Stimulated activated CD4-positive, alpha-beta T cell treated with anti-CD3 and anti-CD28 coated beads, Interleukin-12 subunit alpha, Interleukin-12 subunit beta, amount 100 ng/mL, for 24 hours (primary cell): Measurements from ENCODE around the gene SARDH.
"Not testable (repeated sequence)": the region's sequence is repeated elsewhere in the genome, so short reads cannot be mapped to it uniquely, and the experiment has no call there.

Source experiments
- DNase-seq, 2 experiments: peaks; one replicate each; pipeline ENCODE4 v3.0.0-alpha.2; 2020; ENCODE audit warnings: low read depth in 2 of 2

The SARDH gene

DNA sequence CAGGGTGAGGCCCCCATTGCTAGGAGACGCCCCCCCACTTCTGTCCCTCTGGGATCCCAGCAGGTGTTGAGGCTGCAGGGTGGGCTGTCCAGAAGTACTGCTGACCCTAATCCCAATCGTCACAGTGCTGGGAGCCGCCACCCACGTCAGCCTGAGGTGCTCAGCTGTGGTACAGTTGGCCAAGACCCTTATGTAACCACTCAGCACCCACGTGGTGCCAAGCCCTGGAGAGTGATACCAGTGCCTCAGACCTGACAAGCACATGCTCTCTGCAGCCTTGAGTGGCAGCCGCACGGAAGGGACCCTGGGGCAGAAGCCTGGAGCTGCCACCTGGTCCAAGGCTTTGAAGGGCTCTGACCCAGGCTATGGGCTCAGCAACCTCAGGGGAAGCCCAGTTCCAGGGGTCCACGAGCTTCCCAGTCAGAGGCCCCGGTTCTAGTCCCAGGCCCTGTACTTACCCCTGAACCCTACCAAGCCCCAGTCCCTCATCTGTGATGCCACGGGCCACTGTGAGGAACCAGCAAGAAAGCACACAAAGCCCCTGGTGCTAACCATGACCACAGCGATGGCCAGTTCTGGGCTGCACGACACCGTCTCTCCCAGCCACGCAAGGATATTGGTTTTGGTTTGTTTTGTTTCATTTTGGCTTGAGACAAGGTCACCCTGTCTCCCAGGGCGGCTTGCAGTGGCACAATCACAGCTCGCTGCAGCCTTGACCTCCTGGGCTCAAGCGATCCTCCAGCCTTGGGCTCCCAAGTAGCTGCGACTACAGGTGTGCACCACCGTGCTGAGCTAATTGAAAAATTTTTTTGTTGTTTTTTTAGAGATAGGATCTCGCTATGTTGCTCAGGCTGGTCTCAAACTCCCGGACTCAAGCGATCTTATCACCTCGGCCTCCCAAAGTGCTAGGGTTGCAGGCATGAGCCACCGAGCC is 51.2 kb downstream of the SARDH start:
- DNase-seq: no peak

DNA sequence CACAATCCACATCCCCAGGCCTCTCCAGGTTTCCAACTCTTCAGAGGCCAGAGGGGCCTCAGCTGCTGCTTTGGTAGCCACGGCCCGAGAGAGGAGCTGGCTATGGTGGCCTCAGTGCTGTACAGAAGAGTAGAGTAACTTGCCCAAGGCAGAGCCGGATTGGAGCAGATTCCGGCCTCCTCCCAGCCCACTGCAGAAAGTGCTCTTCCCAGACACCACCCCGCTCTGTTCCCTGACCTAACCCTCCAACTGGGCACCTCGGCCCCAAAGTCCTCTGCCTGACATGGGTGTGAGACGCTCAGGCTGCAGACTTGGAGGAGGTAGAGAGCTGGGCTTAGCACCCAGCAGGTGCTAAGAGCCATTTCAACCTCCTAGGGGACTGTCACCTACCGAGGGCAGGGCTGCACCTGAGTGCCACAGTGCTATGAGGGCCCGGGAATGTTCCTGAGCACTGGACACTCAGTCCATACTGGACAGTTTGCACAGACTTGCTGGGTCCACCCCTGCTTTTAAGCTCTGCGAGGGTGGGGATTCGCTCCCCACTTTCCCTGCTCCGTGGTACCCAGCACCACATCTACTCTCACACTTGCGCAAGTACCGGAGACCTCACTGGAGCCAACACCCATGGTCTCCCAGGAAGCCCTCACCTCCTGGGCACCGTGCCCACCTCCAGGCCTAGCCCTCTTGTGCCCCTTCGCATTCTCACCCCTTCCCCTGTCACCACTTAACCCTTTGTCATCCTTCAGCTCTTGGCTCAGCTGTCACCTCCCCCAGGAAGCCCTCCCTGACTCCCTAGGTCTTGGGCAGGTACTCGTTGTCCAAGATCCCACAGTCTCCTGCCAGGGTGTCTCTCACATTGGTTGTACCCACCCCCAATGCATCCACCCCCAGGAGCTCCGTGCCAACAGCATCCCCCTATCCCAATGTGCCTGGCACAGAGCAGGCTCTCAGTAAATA is 52.2 kb downstream of the SARDH start:
- no peak for DNase-seq

DNA sequence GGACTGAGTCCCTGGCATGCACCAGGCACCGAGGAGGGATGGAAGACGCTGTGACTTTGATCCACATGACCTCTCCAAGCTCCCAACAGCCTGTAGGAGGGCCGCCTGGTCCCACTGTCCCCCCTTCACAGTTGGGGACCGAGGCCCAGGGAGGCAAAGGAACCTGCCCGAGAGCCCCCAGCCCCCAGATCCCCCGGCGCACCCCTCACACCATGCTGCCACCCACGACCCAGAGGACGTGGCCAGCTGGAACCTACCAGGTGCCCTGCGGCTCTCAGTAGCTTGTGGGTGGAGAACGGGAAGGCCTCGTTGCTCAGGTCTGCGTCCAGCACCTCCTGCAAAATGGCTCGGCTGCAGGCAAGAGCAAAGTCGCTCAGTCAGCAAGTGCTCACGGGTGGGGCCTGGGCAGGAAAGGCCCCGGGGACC is 53.2 kb downstream of the SARDH start:
- no peak for DNase-seq

DNA sequence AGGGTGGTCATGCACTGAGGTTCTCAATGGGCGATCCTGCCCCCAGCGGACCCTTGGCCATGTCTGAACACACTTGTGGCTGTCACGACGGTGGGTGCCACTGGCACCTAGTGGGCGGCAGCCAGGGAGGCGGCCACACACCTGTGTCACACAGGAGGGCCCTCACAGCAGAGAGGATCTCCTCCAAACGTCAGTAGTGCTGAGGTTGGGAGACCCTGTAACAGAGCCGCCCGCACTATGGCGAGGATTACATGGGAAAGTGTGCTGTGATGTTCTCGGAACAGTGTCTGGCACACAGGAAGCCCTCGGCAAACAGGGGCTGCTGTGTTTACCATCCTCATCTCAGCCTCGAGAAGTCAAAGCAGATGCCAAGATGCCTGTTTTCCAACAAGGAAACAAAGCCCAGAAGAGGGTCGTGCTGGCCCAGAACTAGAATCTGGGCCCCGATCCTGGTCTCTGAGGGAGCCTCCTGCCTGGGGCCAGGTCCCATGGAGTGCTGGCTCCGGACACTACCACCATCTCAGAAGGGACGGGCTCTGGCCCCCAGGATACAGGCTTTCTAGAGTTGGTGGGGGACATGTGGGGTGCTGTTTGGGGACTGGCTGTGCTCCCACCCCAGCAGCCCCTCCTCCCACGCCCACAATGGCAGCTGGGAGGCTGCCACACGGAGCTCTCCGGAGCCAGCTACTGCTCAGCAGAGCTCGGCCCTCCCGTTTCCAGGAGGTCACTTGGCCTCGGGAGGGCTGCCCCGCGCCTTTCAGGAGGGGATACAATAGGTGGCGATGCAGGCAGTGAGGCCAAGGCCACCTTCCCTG is 53.8 kb downstream of the SARDH start:
- no peak for DNase-seq

DNA sequence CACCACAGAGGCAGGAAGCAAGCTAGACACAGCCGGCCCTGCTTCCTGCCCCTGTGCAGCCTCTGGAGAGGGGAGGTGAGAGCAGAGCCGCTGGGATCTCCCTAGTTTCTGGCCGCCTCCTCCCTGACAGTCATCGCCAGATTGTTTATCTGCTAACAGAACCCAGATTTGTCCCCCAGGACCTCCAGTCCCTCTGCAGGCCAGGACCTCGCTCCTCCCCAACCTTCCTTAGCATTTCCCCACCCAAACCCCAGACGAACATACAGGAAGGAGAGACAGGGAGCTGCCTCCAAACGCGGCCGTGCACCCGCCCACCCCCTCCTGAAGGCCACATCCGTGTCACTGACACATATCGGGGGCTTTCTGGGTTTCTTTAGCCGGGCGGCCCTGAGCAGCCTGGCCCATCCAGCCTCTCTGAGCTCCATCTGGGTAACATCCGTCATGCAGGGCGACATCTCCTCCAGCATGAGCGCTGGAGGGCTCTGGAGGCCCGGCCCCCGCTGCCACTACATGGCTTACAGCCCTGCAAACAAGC is 54.5 kb downstream of the SARDH start:
- DNase-seq: peak in 1 of 2 experiments; percentile 34

DNA sequence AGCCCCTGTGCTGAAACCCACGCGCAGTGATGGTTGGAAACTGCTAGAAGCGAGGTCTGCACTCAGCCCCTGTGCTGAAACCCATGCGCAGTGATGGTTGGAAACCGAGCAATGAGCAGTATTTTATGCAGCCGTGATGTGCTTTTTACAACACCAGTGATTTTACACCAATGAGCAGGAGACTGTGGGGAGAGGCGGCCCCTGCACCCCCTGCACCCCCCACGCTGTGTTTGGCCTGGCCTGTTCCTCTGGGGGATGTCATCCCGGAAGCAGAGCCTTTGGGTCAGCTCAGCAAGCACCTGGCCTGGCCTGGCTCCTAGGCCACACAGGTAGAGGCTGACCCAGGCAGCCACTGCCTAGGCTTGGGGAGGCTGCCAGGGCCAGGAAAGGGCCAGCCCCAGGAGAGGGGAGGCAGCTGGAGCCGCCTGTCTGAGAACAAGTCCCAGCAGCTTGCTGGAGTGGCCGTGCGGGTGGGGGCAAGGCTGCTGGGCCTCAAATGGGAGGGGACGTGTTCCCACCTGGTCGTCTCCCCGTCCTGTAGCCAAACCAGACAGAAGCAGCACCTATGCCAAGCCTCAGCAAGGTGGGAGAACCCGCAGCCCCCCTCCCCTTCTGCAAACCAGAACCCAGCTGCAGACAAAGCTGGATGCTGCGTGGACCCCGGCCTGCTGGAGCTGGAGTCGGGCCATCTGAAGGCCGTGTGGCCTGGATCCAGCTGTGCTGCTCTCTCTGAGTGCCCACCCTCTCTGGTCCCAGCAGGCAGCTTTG is 55.1 kb downstream of the SARDH start:
- DNase-seq: no peak

DNA sequence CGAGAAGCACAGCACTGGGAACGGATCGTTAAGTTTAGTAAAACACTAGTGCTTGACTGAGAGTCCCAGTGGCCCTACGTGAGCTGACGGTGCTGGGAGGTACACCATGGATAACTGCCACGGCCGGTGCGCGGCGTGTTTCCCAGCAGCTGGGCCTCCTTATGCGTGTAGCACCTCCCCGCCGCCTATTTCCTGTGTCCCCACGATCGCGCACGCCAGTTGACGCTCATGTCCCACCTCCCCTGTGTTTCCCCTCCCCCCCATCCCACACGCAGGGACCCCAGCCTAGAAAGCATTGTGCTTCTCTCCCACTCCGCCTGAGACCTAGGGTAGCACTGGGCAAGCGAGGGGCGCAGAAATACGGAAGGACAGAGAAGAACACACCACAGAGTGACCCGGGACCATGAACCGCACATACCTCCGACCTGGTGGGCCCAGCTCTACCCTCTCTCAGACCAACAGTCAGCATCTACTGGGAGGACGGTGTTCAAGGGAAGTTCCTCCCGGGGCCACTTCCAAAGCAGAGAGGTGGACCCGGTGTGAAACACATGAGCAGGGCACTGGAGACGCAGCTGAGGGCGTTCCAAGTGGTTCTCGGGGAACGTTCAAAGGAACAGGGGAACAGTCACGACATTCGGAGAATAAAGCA is 56.4 kb downstream of the SARDH start:
- no peak for DNase-seq

DNA sequence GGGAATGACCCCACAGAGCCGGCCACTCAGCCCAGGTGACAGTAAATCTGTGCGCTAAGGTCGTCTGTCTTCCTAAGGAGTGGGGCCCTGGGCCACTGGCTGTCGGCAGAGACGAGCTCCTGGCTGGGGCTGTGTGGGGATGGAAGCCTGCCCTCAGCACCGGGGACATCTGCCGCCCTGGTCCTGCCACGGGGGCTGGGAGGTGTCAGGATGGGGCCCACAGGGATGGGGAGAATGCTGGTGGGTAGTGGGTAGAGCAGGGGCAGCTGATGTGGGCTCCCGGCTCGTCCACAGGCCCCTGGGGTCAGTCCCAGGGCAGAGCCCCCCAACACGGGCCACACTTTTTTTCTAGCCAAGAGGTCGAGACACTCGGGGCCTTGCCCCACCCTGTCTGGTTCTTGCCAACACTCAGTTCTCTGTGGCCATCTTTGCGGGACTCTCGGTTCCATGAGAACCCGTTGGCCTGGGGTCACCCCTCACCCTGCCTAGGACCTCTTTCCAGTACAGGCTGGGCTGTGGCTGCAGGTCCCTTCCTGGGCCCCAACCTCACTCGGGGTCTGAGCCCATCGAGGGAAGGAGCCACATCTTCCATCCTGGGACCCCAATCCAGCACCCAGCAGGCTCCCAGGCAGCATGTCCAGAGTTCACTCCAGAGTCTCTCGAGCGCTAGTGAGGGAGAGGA is 57.0 kb downstream of the SARDH start:
- no peak for DNase-seq

DNA sequence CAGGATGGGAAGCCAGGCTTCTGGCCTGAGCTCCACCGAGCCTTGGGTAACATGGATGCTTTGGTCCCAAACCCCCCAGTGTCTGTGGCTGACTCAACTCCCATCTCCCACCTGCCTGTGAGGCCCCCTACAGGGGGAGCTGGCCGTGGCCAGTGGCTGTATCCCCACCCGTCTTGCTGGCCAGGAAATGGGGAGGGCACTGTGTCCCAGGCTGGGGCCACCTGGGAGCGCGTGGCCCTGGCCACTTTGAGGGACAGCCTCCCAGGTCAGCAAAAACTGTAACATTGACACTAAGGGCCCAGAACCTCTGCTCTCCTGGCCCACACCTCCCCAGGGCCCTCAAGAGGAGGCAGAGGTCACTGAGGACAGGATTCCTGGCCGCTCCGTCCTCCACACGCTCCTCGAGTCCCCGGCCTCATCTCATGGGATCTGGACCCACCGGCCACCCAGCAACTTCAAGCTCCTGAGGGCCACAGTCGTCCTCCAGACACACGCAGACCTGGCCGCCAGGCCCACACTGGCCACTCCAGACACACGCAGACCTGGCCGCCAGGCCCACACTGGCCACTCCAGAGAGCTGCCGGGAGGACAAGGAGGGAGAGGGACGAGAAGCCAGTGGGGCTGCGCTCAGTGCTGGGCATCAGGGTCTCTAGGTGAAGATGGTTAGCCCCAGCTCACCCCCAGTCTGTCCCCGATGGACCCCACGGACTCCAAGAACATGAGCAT is 57.7 kb downstream of the SARDH start:
- no peak for DNase-seq

DNA sequence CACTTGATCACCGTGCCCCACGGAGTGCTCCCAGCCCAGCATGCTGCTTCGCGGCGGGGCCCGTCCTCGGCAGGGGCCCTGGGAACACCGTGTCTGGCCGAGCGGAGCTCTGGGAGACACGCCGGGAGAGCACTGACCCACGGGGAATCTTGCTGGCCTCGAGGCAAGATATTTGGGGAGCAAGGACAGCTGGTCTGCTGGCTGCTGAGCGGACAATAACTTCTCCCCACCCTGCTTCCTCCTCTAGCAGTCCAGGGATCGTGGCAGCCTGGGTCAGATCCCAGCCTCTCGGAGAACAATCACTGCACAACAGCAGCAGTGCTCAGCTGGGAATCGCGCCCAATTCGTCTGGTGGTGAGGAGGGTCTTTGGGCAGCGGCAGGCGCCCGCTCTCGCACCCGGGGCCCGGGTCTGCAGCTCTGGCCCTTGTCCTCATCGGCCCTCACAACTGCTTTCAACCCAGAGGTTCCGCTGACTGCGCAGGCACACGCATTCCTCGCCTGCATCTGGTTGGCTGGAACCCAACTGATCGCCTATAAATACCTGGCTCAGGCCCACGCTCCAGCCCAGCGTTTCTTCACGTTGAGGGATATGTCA is 58.6 kb downstream of the SARDH start:
- DNase-seq: no peak

DNA sequence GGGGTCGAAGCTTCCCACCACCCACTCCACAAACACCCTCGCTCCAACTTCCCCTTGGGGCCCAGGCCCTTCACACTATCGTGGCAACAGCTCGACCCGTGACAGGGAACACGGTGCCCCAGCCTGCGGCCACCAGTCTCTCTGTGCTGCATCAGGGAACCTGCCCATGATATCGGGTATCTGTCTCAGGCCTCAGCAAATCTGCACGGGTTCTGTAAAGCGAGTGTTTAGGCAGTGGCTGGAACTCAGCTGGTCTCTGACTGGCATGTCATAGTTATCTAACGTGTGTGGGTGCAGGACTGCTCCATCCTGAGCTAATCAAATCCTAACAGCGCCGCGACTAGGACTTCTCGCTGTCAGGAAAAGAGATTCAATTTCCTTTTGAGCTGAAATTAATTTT is 59.1 kb downstream of the SARDH start:
- DNase-seq: no peak

DNA sequence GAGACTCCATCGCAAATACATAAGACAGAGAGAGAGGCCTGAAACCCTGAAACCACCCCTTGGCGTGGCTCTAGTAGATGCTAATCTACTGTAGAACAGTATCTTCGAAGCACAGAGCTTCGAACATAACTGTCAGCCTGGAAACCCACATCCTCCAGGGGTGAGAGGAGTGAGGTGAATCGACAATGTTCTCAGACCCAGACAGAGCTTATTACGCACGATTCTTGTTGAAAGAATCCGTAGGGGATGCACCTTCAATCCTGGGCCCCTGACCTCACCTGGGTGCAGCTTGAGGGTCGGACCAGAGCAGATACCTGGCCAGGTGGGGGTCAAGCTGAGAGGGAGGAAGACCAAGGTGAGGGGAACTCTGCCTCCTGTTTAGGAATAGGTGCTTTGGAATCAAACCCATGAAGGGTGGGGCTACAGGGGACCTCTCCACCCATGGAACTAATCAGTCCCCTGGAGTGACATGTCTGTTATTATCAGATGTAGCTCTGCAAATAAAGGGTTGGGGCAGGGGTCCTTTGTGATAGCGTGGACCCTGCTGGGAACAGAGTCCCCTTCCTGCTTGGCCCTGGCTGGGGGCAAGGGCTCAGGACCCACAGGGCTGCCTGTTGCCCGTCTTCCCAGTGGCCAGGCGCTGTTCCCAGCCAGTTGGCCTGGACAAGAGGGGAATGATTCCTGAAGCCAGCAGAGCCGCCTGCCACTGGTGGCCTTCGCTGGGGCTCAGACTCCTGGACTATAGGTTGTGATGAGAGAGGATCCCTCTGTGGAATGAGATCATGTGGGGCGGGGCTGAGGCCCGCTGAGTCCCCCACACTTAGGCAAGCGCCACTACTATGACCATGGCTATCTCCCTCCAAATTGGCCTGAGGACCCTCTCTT is 60.8 kb downstream of the SARDH start:
- no peak for DNase-seq

DNA sequence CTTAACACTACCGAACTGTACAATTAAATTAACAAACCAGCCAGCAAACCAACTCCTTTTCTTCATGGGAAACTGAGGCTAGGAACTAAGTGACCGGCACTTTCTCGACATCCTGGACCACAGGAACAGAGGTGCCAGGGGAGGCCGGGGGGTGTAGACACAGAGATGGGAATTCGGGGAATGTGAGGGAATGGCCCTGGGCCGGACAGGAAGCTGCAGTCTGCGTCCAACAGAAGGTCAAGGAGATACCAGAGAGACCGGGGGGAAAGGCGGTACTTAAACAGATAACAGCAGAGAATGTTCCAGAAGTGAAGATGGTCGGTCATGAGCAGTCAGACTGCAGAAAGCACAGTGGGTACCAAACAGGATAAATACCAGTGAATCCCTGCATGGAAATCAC is 61.7 kb downstream of the SARDH start:
- DNase-seq: no peak

DNA sequence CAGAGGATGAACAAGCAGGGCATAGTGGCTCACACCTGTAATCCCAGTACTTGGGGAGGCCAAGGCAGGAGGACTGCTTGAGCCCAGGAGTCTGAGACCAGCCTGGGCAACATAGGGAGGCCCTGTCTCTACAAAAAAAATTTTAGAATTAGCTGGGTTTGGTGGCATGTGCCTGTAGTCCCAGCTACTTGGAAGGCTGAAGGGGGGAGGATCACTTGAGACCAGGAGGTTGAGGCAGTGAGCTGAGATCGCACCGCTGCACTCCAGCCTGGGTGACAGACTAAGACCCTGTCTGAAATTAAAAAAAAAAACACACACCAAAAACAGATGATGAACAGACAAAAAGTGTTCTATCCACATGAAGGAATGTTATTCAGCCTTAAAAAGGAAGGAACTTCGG is 62.4 kb downstream of the SARDH start:
- not testable (repeated sequence) for DNase-seq

DNA sequence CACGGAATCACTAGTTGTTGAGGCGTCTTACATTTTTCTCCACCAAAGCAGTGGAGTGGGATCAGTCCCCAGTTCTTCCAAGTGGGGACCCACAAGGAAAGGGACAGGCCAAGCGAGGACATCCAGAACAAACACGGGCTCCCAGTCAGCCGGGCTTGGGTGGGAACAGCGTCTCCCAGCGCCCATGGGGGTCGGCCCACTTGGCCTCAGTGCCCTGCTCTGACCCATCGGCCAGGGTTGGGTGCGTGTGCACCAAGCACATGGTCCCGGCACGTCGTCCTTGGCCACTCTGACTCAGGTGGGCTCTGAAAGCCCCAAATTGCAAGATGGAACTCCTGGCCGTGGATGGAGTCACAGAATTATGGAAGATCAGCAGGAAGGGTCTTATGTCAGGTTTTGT is 64.1 kb downstream of the SARDH start:
- DNase-seq: no peak

DNA sequence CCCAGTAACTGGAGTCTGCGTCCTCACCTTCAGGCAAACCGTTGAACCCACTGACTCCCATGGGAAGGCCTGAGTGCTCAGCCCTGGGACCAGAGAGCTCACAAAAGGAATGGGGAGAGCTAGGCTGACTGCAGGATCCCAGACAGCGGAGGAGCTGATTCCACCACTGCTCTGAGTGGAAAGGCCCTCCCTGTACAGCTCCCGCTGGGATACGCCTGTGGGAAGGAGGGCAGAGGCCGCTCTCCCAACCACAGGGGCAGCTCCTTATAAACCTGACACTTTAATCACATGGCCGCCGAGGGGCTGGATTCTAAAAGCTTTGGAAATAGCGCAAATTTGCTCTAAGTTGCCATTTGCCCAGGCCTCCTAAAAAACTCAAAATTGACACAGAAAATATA is 64.9 kb downstream of the SARDH start:
- DNase-seq: no peak

DNA sequence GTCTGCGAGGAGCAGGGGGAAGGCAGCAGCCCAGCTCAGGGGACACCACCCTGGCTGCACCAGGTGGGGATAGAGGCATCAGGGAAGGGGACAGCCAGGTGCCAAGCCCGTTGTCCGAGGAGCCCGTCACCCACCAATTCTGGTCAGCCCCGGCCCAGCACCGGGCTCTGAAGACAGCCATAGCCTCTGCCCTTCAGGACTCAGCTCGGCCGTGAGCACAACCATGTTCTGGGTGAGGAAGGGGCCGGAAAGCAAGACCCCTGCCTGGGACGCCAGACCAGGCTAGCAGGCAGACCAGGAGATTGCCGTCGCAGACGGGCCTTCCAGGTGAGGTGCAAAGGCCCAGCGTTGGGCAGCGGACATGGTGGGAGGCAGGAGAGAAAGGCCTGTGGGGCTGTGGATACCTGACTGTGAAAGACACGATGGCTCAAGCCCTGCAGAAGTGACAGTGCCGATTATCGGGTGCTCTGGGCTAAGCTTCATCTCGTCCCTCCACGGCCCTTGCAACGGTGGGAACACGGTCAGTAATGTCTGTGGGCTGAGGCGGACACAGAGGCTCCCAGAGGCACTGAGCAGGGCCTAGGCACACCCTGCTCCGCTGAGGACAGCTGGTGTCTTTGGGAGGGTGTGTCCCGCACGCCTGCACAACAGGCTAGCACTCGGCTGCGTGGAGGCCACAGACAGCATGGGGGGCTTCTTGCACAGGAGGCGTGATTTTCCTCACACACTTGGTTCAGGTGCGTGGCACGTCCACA is 65.5 kb downstream of the SARDH start:
- no peak for DNase-seq
